HCT116 (cell line): ENCODE measurements around the gene CENPB. TPM values are rescaled to one million over a fixed set of nuclear protein-coding genes. Genes with fewer than 3 reads are reported as not detected.

Source experiments
- ATAC-seq: fragments of 200-7000 bp; cut with Tn5 transposase; 2 replicates; pipeline ENCODE4 v1.9.1; 2020; ENCODE audit warnings: mild to moderate bottlenecking, moderate library complexity
- BruUV-seq: library from RNA; stranded (reverse); fragments of 400-500 nt; replicated peaks from 2 replicates; lab custom pipeline; 2021; lab: Mats Ljungman, UMichigan
- CTCF ChIA-PET: fragments of 300-600 bp; sonication (Branson Sonifier 250); formaldehyde crosslinking; loops from one replicate; lab custom pipeline; 2021; ENCODE audit warnings: antibody characterized with exemption; lab: Charles Lee
- POLR2A ChIA-PET: fragments of 300-600, 350-600 bp; sonication (Branson Sonifier 250); formaldehyde crosslinking; loops from one replicate; lab custom pipeline; 2021; ENCODE audit warnings: antibody characterized with exemption; lab: Charles Lee
- RAD21 ChIA-PET, 2 experiments: fragments of 300-600 bp; sonication (Branson Sonifier 250); formaldehyde crosslinking; loops; one replicate each; lab custom pipeline; 2023; ENCODE audit warnings: low total read pairs in 2 of 2; ENCODE audit not compliant: uncharacterized antibody in 2 of 2, unreplicated experiment in 2 of 2, low non-redundant PET in 1 of 2; lab: Charles Lee
- DNase-seq: peaks from one replicate; pipeline ENCODE4 v3.0.0-alpha.2; 2010; ENCODE audit warnings: low read depth, low spot score
- H2AFZ ChIP-seq: fragments of 200-600 bp; shearing (Covaris generic), sonication (generic); 2 replicates; pipeline ENCODE4 v1.6.1; 2017; ENCODE audit warnings: low read depth, mixed run types, mixed read lengths, antibody characterized with exemption, low read length; ENCODE audit not compliant: poor library complexity, severe bottlenecking
- H3K27ac ChIP-seq: 2 replicates; pipeline ENCODE4 v1.5.1; 2012; ENCODE audit warnings: low read depth, low read length
- H3K27me3 ChIP-seq: fragments of 200-600 bp; sonication (generic); 2 replicates; pipeline ENCODE4 v1.6.1; 2016; ENCODE audit warnings: mixed run types, low read length, mixed read lengths; ENCODE audit not compliant: insufficient read depth
- H3K36me3 ChIP-seq, 2 experiments: fragments of 200-500 bp in 1 of 2; fragments of 200-600 bp in 1 of 2; sonication (Bioruptor generic) in 1 of 2; sonication (generic) in 1 of 2; 2 replicates each; pipeline versions ENCODE4 v1.5.1 to v1.6.1; 2014 to 2016; ENCODE audit warnings: low read length in 2 of 2, inconsistent platforms in 1 of 2, mixed read lengths in 1 of 2, mixed run types in 1 of 2; ENCODE audit not compliant: insufficient read depth in 2 of 2, control insufficient read depth in 1 of 2
- H3K4me1 ChIP-seq, 2 experiments: fragments of 200-600 bp in 1 of 2; sonication (generic) in 1 of 2; 2 replicates each; pipeline versions ENCODE4 v1.5.1 to v1.6.1; 2012 to 2017; ENCODE audit warnings: low read length in 2 of 2, inconsistent platforms in 1 of 2, mild to moderate bottlenecking in 1 of 2, mixed read lengths in 1 of 2, mixed run types in 1 of 2, moderate library complexity in 1 of 2; ENCODE audit not compliant: insufficient read depth in 2 of 2, control insufficient read depth in 1 of 2
- H3K4me2 ChIP-seq: fragments of 200-600 bp; sonication (generic); 2 replicates; pipeline ENCODE4 v1.6.1; 2017; ENCODE audit warnings: mixed run types, low read length, mixed read lengths
- H3K4me3 ChIP-seq, 2 experiments: fragments of 200-600 bp in 1 of 2; sonication (generic) in 1 of 2; replicated peaks in 1 of 2; 2 replicates each; pipeline ENCODE4 v1.5.1; 2011 to 2016; ENCODE audit warnings: low read length in 2 of 2, control low read depth in 1 of 2, low read depth in 1 of 2, mild to moderate bottlenecking in 1 of 2, mixed read lengths in 1 of 2, mixed run types in 1 of 2
- H3K79me2 ChIP-seq: fragments of 200-600 bp; sonication (generic); 2 replicates; pipeline ENCODE4 v1.6.1; 2017; ENCODE audit warnings: mild to moderate bottlenecking, mixed run types, low read length, moderate library complexity, mixed read lengths; ENCODE audit not compliant: insufficient read depth
- H3K9ac ChIP-seq: fragments of 200-600 bp; sonication (generic); 2 replicates; pipeline ENCODE4 v1.6.1; 2016; ENCODE audit warnings: low read length, mixed read lengths
- H3K9me2 ChIP-seq: fragments of 200-600 bp; sonication (generic), shearing (Covaris generic); 2 replicates; pipeline ENCODE4 v1.6.1; 2017; ENCODE audit warnings: mixed run types, mild to moderate bottlenecking, moderate library complexity; ENCODE audit not compliant: insufficient read depth
- H3K9me3 ChIP-seq, 2 experiments: fragments of 200-500 bp in 1 of 2; fragments of 200-600 bp in 1 of 2; sonication (Bioruptor generic) in 1 of 2; sonication (generic) in 1 of 2; 2 replicates each; pipeline ENCODE4 v1.6.1; 2014 to 2017; ENCODE audit warnings: low read length in 2 of 2, mixed read lengths in 2 of 2, inconsistent platforms in 1 of 2, low read depth in 1 of 2, mild to moderate bottlenecking in 1 of 2, mixed run types in 1 of 2, moderate library complexity in 1 of 2; ENCODE audit not compliant: control insufficient read depth in 1 of 2, insufficient read depth in 1 of 2
- H4K20me1 ChIP-seq: fragments of 200-600 bp; sonication (generic), shearing (Covaris generic); 2 replicates; pipeline ENCODE4 v1.6.1; 2017; ENCODE audit warnings: mixed run types, mild to moderate bottlenecking, moderate library complexity; ENCODE audit not compliant: insufficient read depth
- CBX3 ChIP-seq: IDR thresholded peaks from 2 replicates; pipeline ENCODE4 v1.6.1; 2012; ENCODE audit warnings: low read depth
- CEBPB ChIP-seq: IDR thresholded peaks from 2 replicates; pipeline ENCODE4 v1.6.1; 2012; ENCODE audit warnings: low read depth
- EGR1 ChIP-seq: IDR thresholded peaks from 2 replicates; pipeline ENCODE4 v1.6.1; 2012; ENCODE audit warnings: low read depth
- EZH2phosphoT487 ChIP-seq: fragments of 200-600 bp; IDR thresholded peaks from 2 replicates; pipeline ENCODE4 v1.6.1; 2018; ENCODE audit warnings: antibody characterized with exemption, borderline replicate concordance
- FOSL1 ChIP-seq: IDR thresholded peaks from 2 replicates; pipeline ENCODE4 v1.6.1; 2012; ENCODE audit warnings: low read depth
- JUND ChIP-seq: IDR thresholded peaks from 2 replicates; pipeline ENCODE4 v1.6.1; 2012
- POLR2AphosphoS5 ChIP-seq: IDR thresholded peaks from 2 replicates; pipeline ENCODE4 v1.6.1; 2011; ENCODE audit warnings: mild to moderate bottlenecking, low read depth, low read length, moderate library complexity
- RAD21 ChIP-seq: IDR thresholded peaks from 2 replicates; pipeline ENCODE4 v1.6.1; 2012; ENCODE audit warnings: low read depth, mild to moderate bottlenecking
- SIN3A ChIP-seq: IDR thresholded peaks from 2 replicates; pipeline ENCODE4 v1.6.1; 2012; ENCODE audit warnings: low read depth
- SP1 ChIP-seq: IDR thresholded peaks from 2 replicates; pipeline ENCODE4 v1.6.1; 2012; ENCODE audit warnings: low read depth
- TCF7L2 ChIP-seq: IDR thresholded peaks from 2 replicates; pipeline ENCODE4 v1.7.0; 2011; ENCODE audit warnings: borderline replicate concordance, inconsistent platforms; ENCODE audit not compliant: insufficient read depth, insufficient read length; ENCODE audit errors: extremely low read depth
- YY1 ChIP-seq: IDR thresholded peaks from 2 replicates; pipeline ENCODE4 v1.6.1; 2011; ENCODE audit warnings: low read length, low read depth, moderate library complexity, mild to moderate bottlenecking; ENCODE audit not compliant: insufficient replicate concordance; ENCODE audit errors: extremely low read depth
- ZFX ChIP-seq: fragments of 450-650 bp; IDR thresholded peaks from 2 replicates; pipeline ENCODE4 v1.6.1; 2017
- ZNF274 ChIP-seq: fragments of 200-500 bp; sonication (Bioruptor generic); IDR thresholded peaks from 2 replicates; pipeline ENCODE4 v1.6.1; 2014; ENCODE audit warnings: mild to moderate bottlenecking, low read depth, low read length, inconsistent platforms
- intact Hi-C: fragments of 100-400 bp; cut with micrococcal nuclease; formaldehyde crosslinking; loops from 2 replicates; pipeline ENCODE4 v1.10.0; 2022
- total RNA-seq: library from RNA; stranded (reverse); gene quantifications from one replicate; pipeline ENCODE4 v1.2.1, GENCODE V29; 2021; ENCODE audit not compliant: unreplicated experiment
- TF ChIP-seq, protein P1 (sequence below): IDR thresholded peaks from 2 replicates; pipeline ENCODE4 v1.6.1; 2012
- TF ChIP-seq, protein P2 (sequence below): IDR thresholded peaks from 2 replicates; pipeline ENCODE4 v1.6.1; 2012
- TF ChIP-seq, protein P3 (sequence below), 3 experiments: fragments of 200-600 bp in 1 of 3; sonication (generic) in 1 of 3; IDR thresholded peaks in 2 of 3; conservative IDR thresholded peaks in 1 of 3; 2 replicates each; pipeline ENCODE4 v1.5.1; 2012 to 2017; ENCODE audit warnings: low read depth in 2 of 3, low read length in 2 of 3, antibody characterized with exemption in 1 of 3, borderline replicate concordance in 1 of 3, control low read depth in 1 of 3, mild to moderate bottlenecking in 1 of 3, mixed read lengths in 1 of 3, mixed run types in 1 of 3, moderate library complexity in 1 of 3; ENCODE audit not compliant: insufficient read depth in 1 of 3
- TF ChIP-seq, protein P4 (sequence below): IDR thresholded peaks from 2 replicates; pipeline ENCODE4 v1.6.1; 2012; ENCODE audit warnings: low read depth
- TF ChIP-seq, protein P5 (sequence below): IDR thresholded peaks from 2 replicates; pipeline ENCODE4 v1.6.1; 2011; ENCODE audit warnings: mild to moderate bottlenecking, low read length, moderate library complexity; ENCODE audit not compliant: insufficient replicate concordance; ENCODE audit errors: extremely low read depth

CENPB gene
- total RNA-seq, 1 experiment from 2014 or later = 67.2 TPM

DNA sequence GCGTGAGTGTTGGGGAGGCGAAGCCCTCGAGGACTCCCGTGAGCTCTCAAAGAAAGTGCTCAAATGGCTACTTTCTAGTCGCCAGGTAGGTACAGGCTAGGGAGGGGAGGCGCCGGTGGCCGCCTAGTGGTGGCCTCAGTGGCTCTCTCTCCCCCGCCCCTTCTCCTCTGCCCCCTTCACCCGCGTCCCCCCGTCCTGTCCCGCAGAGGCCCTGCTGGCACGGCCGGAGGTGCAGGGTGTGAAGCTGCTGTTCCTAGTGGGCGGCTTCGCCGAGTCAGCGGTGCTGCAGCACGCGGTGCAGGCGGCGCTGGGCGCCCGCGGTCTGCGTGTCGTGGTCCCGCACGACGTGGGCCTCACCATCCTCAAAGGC lies 35.2 kb downstream of the CENPB start:
- peaks cover 0 to 8% of the 10 kb centered on the region in 2 experiments; a peak in 1 of 4 replicates for H3K4me1 ChIP-seq
- H3K4me2 ChIP-seq = no peak overlapping the region
- H3K27me3 ChIP-seq = no peaks in the 10 kb centered on the region
- no peak for TF ChIP-seq YY1
- TF ChIP-seq, protein P1, sequence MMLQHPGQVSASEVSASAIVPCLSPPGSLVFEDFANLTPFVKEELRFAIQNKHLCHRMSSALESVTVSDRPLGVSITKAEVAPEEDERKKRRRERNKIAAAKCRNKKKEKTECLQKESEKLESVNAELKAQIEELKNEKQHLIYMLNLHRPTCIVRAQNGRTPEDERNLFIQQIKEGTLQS = no peak
- TF ChIP-seq EGR1 = no peak
- no peak for TF ChIP-seq CEBPB
- TF ChIP-seq SIN3A = no peak
- TF ChIP-seq EZH2phosphoT487 = no peak
- TF ChIP-seq SP1 = no peak
- TF ChIP-seq ZNF274 = no peak
- TF ChIP-seq TCF7L2 = no peak
- no peak for TF ChIP-seq JUND
- TF ChIP-seq FOSL1 = no peak
- TF ChIP-seq, protein P2, sequence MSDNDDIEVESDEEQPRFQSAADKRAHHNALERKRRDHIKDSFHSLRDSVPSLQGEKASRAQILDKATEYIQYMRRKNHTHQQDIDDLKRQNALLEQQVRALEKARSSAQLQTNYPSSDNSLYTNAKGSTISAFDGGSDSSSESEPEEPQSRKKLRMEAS = no peak
- TF ChIP-seq, protein P3, sequence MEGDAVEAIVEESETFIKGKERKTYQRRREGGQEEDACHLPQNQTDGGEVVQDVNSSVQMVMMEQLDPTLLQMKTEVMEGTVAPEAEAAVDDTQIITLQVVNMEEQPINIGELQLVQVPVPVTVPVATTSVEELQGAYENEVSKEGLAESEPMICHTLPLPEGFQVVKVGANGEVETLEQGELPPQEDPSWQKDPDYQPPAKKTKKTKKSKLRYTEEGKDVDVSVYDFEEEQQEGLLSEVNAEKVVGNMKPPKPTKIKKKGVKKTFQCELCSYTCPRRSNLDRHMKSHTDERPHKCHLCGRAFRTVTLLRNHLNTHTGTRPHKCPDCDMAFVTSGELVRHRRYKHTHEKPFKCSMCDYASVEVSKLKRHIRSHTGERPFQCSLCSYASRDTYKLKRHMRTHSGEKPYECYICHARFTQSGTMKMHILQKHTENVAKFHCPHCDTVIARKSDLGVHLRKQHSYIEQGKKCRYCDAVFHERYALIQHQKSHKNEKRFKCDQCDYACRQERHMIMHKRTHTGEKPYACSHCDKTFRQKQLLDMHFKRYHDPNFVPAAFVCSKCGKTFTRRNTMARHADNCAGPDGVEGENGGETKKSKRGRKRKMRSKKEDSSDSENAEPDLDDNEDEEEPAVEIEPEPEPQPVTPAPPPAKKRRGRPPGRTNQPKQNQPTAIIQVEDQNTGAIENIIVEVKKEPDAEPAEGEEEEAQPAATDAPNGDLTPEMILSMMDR (IDR thresholded peaks at IDR 0.05 in 2 of 3, conservative IDR thresholded peaks at IDR 0.05 in 1 of 3; ENCODE audit: borderline replicate concordance in 1 of 3, insufficient read depth in 1 of 3, low read depth in 2 of 3, low read length in 2 of 3) = no peak
- TF ChIP-seq, protein P4, sequence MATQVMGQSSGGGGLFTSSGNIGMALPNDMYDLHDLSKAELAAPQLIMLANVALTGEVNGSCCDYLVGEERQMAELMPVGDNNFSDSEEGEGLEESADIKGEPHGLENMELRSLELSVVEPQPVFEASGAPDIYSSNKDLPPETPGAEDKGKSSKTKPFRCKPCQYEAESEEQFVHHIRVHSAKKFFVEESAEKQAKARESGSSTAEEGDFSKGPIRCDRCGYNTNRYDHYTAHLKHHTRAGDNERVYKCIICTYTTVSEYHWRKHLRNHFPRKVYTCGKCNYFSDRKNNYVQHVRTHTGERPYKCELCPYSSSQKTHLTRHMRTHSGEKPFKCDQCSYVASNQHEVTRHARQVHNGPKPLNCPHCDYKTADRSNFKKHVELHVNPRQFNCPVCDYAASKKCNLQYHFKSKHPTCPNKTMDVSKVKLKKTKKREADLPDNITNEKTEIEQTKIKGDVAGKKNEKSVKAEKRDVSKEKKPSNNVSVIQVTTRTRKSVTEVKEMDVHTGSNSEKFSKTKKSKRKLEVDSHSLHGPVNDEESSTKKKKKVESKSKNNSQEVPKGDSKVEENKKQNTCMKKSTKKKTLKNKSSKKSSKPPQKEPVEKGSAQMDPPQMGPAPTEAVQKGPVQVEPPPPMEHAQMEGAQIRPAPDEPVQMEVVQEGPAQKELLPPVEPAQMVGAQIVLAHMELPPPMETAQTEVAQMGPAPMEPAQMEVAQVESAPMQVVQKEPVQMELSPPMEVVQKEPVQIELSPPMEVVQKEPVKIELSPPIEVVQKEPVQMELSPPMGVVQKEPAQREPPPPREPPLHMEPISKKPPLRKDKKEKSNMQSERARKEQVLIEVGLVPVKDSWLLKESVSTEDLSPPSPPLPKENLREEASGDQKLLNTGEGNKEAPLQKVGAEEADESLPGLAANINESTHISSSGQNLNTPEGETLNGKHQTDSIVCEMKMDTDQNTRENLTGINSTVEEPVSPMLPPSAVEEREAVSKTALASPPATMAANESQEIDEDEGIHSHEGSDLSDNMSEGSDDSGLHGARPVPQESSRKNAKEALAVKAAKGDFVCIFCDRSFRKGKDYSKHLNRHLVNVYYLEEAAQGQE = no peak
- TF ChIP-seq CBX3 = no peak
- TF ChIP-seq, protein P5, sequence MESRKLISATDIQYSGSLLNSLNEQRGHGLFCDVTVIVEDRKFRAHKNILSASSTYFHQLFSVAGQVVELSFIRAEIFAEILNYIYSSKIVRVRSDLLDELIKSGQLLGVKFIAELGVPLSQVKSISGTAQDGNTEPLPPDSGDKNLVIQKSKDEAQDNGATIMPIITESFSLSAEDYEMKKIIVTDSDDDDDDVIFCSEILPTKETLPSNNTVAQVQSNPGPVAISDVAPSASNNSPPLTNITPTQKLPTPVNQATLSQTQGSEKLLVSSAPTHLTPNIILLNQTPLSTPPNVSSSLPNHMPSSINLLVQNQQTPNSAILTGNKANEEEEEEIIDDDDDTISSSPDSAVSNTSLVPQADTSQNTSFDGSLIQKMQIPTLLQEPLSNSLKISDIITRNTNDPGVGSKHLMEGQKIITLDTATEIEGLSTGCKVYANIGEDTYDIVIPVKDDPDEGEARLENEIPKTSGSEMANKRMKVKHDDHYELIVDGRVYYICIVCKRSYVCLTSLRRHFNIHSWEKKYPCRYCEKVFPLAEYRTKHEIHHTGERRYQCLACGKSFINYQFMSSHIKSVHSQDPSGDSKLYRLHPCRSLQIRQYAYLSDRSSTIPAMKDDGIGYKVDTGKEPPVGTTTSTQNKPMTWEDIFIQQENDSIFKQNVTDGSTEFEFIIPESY = no peak
- no peak for TF ChIP-seq RAD21
- no peak for TF ChIP-seq POLR2AphosphoS5
- TF ChIP-seq ZFX = no peak
- ChIA-PET RAD21 (no interaction called here), POLR2A (no interaction called here), CTCF (interaction anchor here (0.8 to 3.8 kb wide), 2 partner anchors 17 to 35 kb away, joined by 3 to 9 read pairs; partner anchors contain the start of genes ADISSP and CENPB)
- H3K27ac ChIP-seq = no peak overlapping the region
- no peak overlapping the region for H3K4me3 ChIP-seq
- no peak overlapping the region for H2AFZ ChIP-seq
- no peaks in the 10 kb centered on the region for H3K9me2 ChIP-seq
- no peak overlapping the region for H3K9ac ChIP-seq
- BruUV-seq = no TSS peak
- peaks cover 6 to 20% of the 10 kb centered on the region in 2 experiments; a peak in 3 of 4 replicates for H3K36me3 ChIP-seq
- intact Hi-C loops = no loop called here
- ATAC-seq (no peak), DNase-seq (no peak)
- H4K20me1 ChIP-seq = no peaks in the 10 kb centered on the region
- H3K79me2 ChIP-seq = 0 out of 2 replicates have a peak, but pooled peaks cover 2% of the 10 kb centered on the region
- H3K9me3 ChIP-seq = no peaks in the 10 kb centered on the region
